ENCODE measurements around the gene BRD1. TPM values are rescaled to one million over a fixed set of nuclear protein-coding genes. Genes with fewer than 3 reads are reported as not detected.

Gene BRD1
- total RNA-seq, 1 donor from 2014 or later, result 32.4 TPM

DNA sequence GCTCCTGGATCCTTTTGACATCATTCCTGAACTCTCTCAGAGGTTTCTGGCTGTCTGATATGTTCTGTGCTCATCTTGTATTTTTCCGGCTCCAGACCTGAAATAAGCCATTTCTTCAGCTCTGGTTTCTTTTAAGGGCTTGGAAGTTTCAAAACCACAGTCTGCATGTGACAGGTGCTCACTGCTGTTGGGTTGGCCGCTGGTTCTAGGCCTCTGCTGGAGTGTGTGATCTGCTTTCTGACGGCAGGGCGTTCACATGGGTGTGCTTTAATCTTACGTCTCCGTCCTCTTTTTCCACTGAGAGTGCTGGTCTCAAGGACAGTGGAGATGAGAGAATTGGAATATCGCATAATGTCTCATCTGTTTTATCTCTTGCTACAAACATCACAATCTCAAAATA is 36.3 kb upstream of the BRD1 start:
- Mint-ChIP-seq H3K27ac (ENCODE audit: unreplicated experiment) (no peak overlapping the region), H3K4me1 (ENCODE audit: low read depth, unreplicated experiment) (peaks cover 5% of the 10 kb centered on the region), H3K27me3 (ENCODE audit: low read depth, unreplicated experiment) (no peaks in the 10 kb centered on the region), H3K4me3 (ENCODE audit: unreplicated experiment) (no peak overlapping the region), H3K9me3 (ENCODE audit: unreplicated experiment) (peaks cover 13% of the 10 kb centered on the region), H3K36me3 (ENCODE audit: low read depth, unreplicated experiment) (peaks cover 27% of the 10 kb centered on the region)
- no peaks in the 10 kb centered on the region for H3K4me1 ChIP-seq (ENCODE audit: insufficient read depth, low read length)
- peaks cover 91% of the 10 kb centered on the region for H4K20me1 ChIP-seq (ENCODE audit: insufficient read depth, low read length)
- H3K27me3 ChIP-seq (ENCODE audit: insufficient read depth, low read length), result no peaks in the 10 kb centered on the region
- peaks cover 100% of the 10 kb centered on the region for H3K79me2 ChIP-seq (ENCODE audit: insufficient read depth, low read length)
- no peak overlapping the region for H3K4me3 ChIP-seq (ENCODE audit: insufficient read depth, low read depth, low read length)
- no peaks in the 10 kb centered on the region for H3K36me3 ChIP-seq (ENCODE audit: insufficient read depth, low read length)
- H3K9me3 ChIP-seq (ENCODE audit: insufficient read depth, low read depth, low read length), result no peaks in the 10 kb centered on the region
- no peak overlapping the region for H3K27ac ChIP-seq (ENCODE audit: low read depth, low read length)
- no peak overlapping the region for H3K9ac ChIP-seq (ENCODE audit: low read length)
- H3K4me2 ChIP-seq (ENCODE audit: low read length), result no peak overlapping the region
- TF ChIP-seq, protein P1, sequence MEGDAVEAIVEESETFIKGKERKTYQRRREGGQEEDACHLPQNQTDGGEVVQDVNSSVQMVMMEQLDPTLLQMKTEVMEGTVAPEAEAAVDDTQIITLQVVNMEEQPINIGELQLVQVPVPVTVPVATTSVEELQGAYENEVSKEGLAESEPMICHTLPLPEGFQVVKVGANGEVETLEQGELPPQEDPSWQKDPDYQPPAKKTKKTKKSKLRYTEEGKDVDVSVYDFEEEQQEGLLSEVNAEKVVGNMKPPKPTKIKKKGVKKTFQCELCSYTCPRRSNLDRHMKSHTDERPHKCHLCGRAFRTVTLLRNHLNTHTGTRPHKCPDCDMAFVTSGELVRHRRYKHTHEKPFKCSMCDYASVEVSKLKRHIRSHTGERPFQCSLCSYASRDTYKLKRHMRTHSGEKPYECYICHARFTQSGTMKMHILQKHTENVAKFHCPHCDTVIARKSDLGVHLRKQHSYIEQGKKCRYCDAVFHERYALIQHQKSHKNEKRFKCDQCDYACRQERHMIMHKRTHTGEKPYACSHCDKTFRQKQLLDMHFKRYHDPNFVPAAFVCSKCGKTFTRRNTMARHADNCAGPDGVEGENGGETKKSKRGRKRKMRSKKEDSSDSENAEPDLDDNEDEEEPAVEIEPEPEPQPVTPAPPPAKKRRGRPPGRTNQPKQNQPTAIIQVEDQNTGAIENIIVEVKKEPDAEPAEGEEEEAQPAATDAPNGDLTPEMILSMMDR (IDR thresholded peaks at IDR 0.05; ENCODE audit: insufficient read depth, low read depth, low read length), result no peak
- no peak for TF ChIP-seq EZH2 (IDR thresholded peaks at IDR 0.05; ENCODE audit: insufficient read depth, low read length)
- FAIRE-seq (no peak), DNase-seq (ENCODE audit: low read depth) (no peak)
- no peak overlapping the region for H2AFZ ChIP-seq (ENCODE audit: low read depth, low read length)

DNA sequence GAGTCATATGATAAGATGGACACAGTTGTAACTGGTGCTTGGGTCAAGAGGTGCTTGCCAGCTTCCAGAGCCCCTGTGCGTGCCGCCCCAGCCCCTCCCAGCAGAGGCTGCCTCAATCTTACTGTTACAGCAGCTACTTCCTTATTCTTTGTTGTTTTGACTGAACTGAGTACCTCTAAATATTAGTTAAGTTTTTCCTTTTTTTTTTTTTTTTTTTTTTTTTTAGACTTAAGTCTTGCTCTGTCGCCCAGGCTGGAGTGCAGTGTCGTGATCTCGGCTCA is 34.8 kb upstream of the BRD1 start:
- no peaks in the 10 kb centered on the region for H3K27me3 Mint-ChIP-seq (ENCODE audit: low read depth, unreplicated experiment)
- Histone ChIP-seq H3K27ac (ENCODE audit: low read depth, low read length) (no peak overlapping the region), H4K20me1 (ENCODE audit: insufficient read depth, low read length) (peaks cover 92% of the 10 kb centered on the region), H3K4me3 (ENCODE audit: insufficient read depth, low read depth, low read length) (no peak overlapping the region), H3K36me3 (ENCODE audit: insufficient read depth, low read length) (no peaks in the 10 kb centered on the region), H3K27me3 (ENCODE audit: insufficient read depth, low read length) (no peaks in the 10 kb centered on the region), H3K4me2 (ENCODE audit: low read length) (no peak overlapping the region), H3K4me1 (ENCODE audit: insufficient read depth, low read length) (no peaks in the 10 kb centered on the region), H3K79me2 (ENCODE audit: insufficient read depth, low read length) (peaks cover 100% of the 10 kb centered on the region), H3K9ac (ENCODE audit: low read length) (no peak overlapping the region), H2AFZ (ENCODE audit: low read depth, low read length) (no peak overlapping the region), H3K9me3 (ENCODE audit: insufficient read depth, low read depth, low read length) (no peaks in the 10 kb centered on the region)
- peaks cover 10% of the 10 kb centered on the region for H3K4me1 Mint-ChIP-seq (ENCODE audit: low read depth, unreplicated experiment)
- no peak for TF ChIP-seq EZH2 (IDR thresholded peaks at IDR 0.05; ENCODE audit: insufficient read depth, low read length)
- peaks cover 11% of the 10 kb centered on the region for H3K9me3 Mint-ChIP-seq (ENCODE audit: unreplicated experiment)
- no peak overlapping the region for H3K4me3 Mint-ChIP-seq (ENCODE audit: unreplicated experiment)
- FAIRE-seq (no peak), DNase-seq (ENCODE audit: low read depth) (no peak)
- H3K36me3 Mint-ChIP-seq (ENCODE audit: low read depth, unreplicated experiment), result peaks cover 18% of the 10 kb centered on the region
- no peak overlapping the region for H3K27ac Mint-ChIP-seq (ENCODE audit: unreplicated experiment)

- peaks cover 14% of the 10 kb centered on the region for H3K36me3 Mint-ChIP-seq (ENCODE audit: low read depth, unreplicated experiment)
- TF ChIP-seq EZH2 (IDR thresholded peaks at IDR 0.05; ENCODE audit: insufficient read depth, low read length), result no peak
- TF ChIP-seq, protein P1 (IDR thresholded peaks at IDR 0.05; ENCODE audit: insufficient read depth, low read depth, low read length), result no peak
- H2AFZ ChIP-seq (ENCODE audit: low read depth, low read length), result no peak overlapping the region
- H3K4me1 ChIP-seq (ENCODE audit: insufficient read depth, low read length), result no peaks in the 10 kb centered on the region
- no peak overlapping the region for H3K27ac ChIP-seq (ENCODE audit: low read depth, low read length)
- no peak overlapping the region for H3K9ac ChIP-seq (ENCODE audit: low read length)
- no peak for DNase-seq (ENCODE audit: low read depth)
- H3K4me1 Mint-ChIP-seq (ENCODE audit: low read depth, unreplicated experiment), result peaks cover 10% of the 10 kb centered on the region
- H3K27ac Mint-ChIP-seq (ENCODE audit: unreplicated experiment), result no peak overlapping the region
- peaks cover 92% of the 10 kb centered on the region for H4K20me1 ChIP-seq (ENCODE audit: insufficient read depth, low read length)
- H3K79me2 ChIP-seq (ENCODE audit: insufficient read depth, low read length), result peaks cover 100% of the 10 kb centered on the region
- H3K9me3 ChIP-seq (ENCODE audit: insufficient read depth, low read depth, low read length), result no peaks in the 10 kb centered on the region
- FAIRE-seq, result no peak
- H3K27me3 ChIP-seq (ENCODE audit: insufficient read depth, low read length), result no peaks in the 10 kb centered on the region
- H3K9me3 Mint-ChIP-seq (ENCODE audit: unreplicated experiment), result peaks cover 6% of the 10 kb centered on the region
- no peak overlapping the region for H3K4me3 Mint-ChIP-seq (ENCODE audit: unreplicated experiment)
- no peak overlapping the region for H3K4me2 ChIP-seq (ENCODE audit: low read length)
- H3K4me3 ChIP-seq (ENCODE audit: insufficient read depth, low read depth, low read length), result no peak overlapping the region
- no peaks in the 10 kb centered on the region for H3K27me3 Mint-ChIP-seq (ENCODE audit: low read depth, unreplicated experiment)
- H3K36me3 ChIP-seq (ENCODE audit: insufficient read depth, low read length), result no peaks in the 10 kb centered on the region
Observed at GRCh38 chr22:49861642-49862495, 34.2 kb upstream of the BRD1 start.

All from astrocyte (in vitro differentiated cells and primary cell).